NCI-H446 (cell line): ENCODE measurements around the gene STAU1.
A peak's percentile ranks its signal among the peaks of the same experiment; 100 is the strongest.
"Not testable (repeated sequence)": the region's sequence is repeated elsewhere in the genome, so short reads cannot be mapped to it uniquely, and the experiment has no call there.

ENCODE experiments used
- DNase-seq, 2 experiments: peaks; one replicate each; lab custom pipeline; 2025; lab: John Stamatoyannopoulos, UW

The STAU1 gene, protein sequence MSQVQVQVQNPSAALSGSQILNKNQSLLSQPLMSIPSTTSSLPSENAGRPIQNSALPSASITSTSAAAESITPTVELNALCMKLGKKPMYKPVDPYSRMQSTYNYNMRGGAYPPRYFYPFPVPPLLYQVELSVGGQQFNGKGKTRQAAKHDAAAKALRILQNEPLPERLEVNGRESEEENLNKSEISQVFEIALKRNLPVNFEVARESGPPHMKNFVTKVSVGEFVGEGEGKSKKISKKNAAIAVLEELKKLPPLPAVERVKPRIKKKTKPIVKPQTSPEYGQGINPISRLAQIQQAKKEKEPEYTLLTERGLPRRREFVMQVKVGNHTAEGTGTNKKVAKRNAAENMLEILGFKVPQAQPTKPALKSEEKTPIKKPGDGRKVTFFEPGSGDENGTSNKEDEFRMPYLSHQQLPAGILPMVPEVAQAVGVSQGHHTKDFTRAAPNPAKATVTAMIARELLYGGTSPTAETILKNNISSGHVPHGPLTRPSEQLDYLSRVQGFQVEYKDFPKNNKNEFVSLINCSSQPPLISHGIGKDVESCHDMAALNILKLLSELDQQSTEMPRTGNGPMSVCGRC

GRCh38 chr20:49187851-49188641 lies at the start of gene STAU1:
STAU1 (minus strand) TSS chr20:49188334; CDS start chr20:49166201, 22,133 bp downstream.
- peak; percentile 86 to 98 for DNase-seq

DNA sequence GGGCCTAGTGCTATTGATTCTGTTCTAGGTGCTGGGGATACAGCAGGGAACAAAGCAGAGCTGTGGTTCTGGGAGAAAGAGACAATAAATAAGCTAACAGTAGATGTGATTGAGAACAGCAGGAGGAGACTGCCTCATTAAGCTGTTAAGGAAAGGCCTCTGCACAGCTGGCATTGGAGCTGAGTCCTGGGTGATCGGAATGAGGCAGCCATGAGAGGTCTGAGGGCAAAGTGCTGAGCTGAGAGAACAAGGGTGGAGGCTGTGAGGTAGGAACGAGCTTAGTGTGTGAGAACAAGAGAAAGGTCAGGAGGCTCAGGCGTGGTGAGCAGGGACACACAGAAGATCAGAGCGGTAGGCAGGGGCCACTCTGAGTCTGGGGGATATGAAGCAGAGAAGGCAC lies 49.4 kb upstream of the STAU1 start:
- no peak for DNase-seq

DNA sequence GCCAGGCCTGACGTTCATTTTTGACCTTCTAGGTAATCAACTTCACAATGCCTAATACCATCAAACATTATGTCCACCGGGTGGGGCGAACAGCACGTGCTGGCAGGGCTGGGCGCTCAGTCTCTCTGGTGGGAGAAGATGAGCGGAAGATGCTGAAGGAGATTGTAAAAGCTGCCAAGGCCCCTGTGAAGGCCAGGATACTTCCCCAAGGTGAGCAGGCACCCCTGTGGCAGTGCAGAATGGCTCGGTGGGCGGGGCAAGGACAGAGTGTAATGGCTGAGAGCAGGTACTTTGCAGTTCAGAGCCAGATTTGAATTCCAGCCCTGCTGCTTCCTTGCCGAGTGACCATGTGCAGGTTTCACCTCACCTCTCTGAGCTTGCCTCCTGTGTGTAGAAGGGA lies 48.2 kb upstream of the STAU1 start:
- no peak for DNase-seq

GRCh38 chr20:49234831-49235230 lies 46.7 kb upstream of the STAU1 start:
- DNase-seq: no peak

DNA sequence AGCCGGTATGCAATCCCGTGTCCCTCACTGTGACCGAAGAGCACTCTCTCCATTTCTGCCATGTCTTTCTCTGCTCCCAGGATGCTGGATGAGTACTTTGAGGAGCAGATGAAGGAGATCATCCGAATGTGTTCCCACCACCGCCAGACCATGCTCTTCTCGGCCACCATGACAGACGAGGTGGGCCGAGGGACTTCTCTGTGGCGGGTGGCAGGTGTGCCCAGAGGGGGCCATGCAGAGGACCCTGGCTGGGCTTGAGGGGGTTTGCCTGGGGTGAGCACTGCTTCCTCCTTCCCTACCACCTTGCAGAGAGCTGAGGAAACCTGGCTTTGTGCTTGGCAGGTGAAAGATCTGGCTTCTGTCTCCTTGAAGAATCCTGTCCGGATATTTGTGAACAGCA lies 45.1 kb upstream of the STAU1 start:
- DNase-seq: no peak

DNA sequence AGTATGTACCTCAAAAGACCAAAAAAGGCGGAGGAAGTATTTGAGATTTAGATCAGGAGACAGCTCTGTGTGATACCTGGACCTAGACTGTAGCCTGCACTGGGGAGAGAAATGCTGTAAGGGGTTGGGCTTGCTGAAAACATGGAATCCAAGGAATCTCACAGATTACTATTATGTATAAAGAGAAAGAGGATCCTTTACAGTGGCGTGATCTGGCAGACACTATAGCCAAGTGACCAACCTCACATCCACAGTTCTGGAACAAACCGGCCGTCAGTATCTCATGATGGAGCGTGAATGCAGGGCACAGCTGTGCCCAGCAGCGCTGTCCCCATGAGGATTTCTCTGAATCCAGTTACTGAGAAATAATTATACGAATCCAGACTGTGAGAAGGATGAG lies 43.3 kb upstream of the STAU1 start:
- no peak for DNase-seq

- no peak for DNase-seq
Observed at GRCh38 chr20:49230561-49231133, 42.5 kb upstream of the STAU1 start.

DNA sequence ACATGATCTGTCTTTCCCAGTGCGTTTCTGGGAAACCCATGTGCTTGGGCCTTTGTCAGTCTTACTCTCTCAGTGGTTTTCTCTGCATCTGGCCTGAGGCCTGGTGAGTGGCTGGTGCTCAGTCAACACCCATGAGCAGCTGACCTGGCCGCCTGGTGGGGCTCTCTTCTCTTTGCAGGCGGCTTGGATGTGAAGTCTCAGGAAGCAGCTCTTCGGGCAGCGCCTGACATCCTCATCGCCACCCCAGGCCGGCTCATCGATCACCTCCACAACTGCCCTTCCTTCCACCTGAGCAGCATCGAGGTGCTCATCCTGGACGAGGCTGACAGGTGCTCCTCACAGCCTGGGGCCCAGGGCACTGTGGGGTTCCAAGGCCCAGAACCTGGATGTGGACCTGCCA lies 41.9 kb upstream of the STAU1 start:
- no peak for DNase-seq

GRCh38 chr20:49229381-49229780 lies 41.2 kb upstream of the STAU1 start:
- no peak for DNase-seq

DNA sequence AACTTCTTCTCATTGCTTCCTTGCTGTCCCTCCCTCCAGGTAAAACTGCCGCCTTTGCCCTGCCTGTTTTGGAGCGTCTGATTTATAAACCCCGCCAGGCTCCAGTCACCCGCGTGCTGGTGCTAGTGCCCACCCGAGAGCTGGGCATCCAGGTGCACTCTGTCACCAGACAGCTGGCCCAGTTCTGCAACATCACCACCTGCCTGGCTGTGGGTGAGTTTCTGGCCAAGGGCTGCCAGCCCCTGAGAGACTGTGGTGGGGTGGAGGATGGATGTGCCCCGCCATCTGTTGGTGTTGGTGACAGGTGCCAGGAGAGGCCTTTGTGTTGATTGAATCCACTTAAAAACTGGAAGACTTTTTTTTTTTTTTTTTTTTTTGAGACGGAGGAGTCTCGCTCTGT lies 40.5 kb upstream of the STAU1 start:
- peak in 1 of 2 experiments; percentile 45 for DNase-seq

DNA sequence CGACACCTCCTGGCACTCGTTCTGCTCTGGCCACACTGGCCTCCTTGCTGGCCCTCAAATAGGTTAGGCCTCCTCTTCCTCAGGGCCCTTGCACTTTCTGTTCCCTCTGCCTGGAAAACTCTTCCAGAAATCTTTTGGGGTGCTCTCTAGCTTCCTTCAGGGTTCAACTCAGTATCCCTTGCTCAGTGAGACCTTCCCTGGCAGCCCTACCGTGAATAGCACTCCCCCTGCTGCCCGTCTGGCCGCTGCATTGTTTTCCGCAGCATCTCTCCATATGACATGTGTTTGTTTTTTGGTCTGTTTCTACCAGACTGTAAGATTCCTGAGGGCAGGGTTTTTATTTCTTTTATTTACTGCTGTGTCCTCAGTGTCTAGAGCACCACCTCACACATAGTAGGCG lies 37.8 kb upstream of the STAU1 start:
- no peak for DNase-seq

DNA sequence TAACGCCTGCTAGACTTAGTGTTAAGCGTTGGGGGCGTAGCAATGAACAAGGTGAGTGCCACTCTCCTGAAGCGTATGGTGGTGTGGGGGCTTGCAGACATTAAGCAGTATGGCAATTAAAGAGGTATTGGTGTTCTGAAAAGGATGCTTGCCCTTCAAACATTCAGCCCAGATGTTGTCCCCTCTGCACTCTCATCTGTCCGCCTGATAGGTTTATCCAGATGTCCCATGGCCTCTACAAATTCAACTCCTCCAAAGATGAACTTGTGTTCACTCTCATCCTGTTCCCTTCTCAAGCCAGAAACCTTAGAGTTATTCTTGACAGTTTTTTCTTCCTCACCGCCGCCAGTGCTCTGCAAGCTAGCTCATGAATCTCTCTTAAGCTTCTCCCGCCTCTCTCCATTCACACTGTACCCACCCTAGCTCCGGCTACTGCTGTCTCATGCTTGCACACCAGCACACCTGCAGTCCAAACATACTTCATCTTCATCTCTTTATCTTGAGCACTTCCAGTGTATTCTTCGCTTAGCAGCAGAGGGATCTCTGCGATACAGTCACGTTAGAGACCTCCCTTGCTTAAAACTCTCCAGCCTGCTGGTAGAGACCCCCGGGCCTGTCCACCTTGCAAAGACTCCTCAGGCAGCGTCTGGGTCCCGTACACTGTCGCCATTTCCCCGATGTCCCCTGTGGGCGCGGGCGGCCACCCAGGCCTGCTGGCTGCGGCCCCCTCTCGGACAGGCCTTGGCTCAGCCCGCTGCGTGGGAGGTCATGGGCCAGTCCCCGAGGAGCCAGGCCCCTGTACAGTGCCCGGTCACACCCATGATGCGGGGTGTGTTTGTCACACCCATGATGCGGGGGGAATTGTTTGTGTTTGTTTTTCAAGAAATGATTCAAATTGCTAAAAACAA lies 32.0 kb upstream of the STAU1 start:
- no peak for DNase-seq

DNA sequence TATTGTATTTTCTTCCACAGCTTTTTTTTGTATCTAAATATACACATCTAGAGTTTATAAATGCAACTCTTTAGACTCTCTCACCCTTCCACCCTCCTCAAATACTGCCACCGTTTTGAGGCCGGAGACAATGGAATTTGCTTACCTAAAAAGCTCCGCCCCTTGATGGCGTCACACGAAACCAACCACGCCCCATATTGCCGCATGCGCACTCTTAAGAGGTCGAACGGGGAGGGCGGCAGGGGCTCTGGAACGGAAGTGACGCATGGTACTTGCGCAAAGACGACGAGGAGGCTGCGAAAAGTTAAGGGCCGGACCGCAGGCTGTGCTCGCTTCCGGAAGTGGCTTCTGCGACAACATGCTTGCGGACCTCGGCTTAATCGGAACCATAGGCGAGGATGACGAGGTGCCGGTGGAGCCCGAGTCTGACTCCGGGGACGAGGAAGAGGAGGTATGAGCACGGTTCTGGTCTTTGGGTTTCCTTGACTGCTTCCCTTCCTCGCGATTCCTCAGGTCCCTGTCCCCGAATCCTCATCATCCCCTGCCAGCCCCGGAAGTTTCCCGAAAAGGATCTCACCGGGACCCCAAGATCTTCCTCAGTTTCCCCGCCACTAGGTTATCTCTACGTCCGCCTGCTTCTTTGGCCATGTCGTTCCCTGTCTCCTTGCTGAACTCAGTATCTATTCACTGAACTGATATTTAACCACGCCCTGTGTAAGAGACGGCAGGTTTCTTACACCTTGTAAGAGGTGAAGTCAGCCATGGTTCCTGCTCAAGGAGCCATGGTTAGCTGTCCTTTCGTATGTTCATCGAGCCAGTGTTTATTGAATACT lies 31.2 kb upstream of the STAU1 start, which contains the start of gene DDX27:
Gene DDX27, plus strand, starts transcription at position 326 of the 833 bp plus-strand sequence. Its CDS starts 33 bp downstream, at position 359.
- DNase-seq: peak; percentile 98 to 99

DNA sequence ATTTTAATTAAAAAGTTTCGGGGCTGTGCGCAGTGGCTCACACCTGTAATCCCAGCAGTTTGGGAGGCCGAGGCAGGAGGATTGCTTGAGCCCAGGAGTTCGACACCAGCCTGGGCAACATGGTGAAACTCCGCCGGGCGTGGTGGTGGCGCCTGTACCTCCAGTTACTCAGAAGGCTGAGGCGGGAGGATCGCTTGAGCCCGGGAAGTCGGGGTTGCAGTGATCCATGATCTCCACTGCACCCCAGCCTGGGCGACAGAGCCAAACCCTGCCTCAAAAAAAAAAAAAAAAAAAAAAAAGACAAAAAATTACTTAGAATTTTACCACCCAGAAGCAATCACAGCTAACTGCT lies 30.6 kb upstream of the STAU1 start:
- not testable (repeated sequence) for DNase-seq

DNA sequence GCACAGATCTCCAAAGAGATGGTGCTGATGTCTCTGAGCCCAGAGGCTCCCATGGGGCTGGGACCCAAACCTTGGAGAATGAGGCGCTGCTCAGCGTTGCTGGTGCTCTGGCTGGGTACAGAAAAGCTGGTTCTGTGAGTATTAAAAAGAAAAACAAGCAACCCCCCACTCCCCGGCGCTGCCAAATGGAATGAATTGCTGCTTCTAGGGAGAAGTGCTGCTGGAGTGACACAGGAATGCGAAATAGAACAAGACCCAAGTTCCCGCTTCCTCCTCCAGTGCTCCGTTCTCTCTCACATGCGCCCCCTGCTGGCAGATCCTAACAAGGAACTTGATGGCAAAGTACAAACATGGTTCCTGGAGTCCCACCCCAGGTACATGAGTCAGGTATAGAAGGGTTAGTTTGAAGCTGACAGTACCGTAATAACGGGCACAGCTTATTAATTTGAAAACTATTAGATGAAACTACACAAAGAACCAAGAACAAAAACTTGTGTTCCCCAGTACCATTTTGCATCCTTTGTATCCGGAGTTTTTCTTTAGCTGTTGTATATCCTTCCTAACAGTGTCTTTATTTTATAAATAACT lies 29.0 kb upstream of the STAU1 start:
- DNase-seq: peak; percentile 80 to 91

- DNase-seq: no peak
Observed at GRCh38 chr20:49215232-49215631, 27.1 kb upstream of the STAU1 start.

GRCh38 chr20:49214571-49214970 lies 26.4 kb upstream of the STAU1 start:
- DNase-seq: no peak

- DNase-seq: no peak
Observed at GRCh38 chr20:49210757-49211110, 22.6 kb upstream of the STAU1 start.

DNA sequence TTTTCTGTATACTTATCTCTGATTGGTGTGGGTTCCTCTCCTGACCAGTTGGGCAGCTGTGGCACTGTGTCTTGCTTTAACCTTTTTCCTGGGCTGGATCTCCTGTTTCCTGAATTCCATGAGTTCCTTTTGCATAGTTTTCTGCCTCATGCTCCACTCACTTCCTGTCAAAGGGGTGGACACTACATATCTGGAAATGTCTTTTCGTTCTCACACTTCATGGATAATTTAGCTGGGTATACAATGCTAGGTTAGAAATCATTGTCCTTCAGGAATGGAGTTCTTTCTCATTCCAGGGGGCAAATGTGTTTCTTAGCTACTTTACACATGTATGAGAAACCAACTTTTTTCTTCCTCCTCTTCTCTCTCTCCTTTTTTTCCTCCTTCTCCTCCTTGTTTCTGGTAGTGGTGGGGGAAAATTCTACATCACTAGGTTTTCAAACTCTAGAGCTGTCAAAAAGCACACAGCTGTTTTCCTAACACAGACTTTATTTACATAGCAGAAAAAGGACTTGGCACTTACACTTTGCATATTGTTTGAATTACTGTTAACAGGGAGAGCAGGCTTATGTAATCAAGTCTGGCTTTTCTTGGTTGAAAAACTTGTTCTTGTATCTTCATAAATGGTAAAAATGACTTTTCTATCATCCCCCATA lies 22.1 kb upstream of the STAU1 start:
- no peak for DNase-seq

- DNase-seq: no peak
Observed at GRCh38 chr20:49207076-49207475, 18.9 kb upstream of the STAU1 start.
